A549 treated with CpdA at 1 μM for 4 hours (cell line): Measurements from ENCODE around the gene RPL19. TPM values are rescaled to one million over a fixed set of nuclear protein-coding genes. Genes with fewer than 3 reads are reported as not detected.

Experiments
- total RNA-seq: library from RNA; stranded (reverse); fragments of 200-300 nt; extraction: Qiagen RNA extraction; gene quantifications from 5 replicates; pipeline ENCODE4 v1.2.3, GENCODE V29; 2022; ENCODE audit warnings: low read depth

The RPL19 gene
- 3,811 to 4,308 TPM (median 4,036 TPM) in 5 replicates for total RNA-seq

DNA sequence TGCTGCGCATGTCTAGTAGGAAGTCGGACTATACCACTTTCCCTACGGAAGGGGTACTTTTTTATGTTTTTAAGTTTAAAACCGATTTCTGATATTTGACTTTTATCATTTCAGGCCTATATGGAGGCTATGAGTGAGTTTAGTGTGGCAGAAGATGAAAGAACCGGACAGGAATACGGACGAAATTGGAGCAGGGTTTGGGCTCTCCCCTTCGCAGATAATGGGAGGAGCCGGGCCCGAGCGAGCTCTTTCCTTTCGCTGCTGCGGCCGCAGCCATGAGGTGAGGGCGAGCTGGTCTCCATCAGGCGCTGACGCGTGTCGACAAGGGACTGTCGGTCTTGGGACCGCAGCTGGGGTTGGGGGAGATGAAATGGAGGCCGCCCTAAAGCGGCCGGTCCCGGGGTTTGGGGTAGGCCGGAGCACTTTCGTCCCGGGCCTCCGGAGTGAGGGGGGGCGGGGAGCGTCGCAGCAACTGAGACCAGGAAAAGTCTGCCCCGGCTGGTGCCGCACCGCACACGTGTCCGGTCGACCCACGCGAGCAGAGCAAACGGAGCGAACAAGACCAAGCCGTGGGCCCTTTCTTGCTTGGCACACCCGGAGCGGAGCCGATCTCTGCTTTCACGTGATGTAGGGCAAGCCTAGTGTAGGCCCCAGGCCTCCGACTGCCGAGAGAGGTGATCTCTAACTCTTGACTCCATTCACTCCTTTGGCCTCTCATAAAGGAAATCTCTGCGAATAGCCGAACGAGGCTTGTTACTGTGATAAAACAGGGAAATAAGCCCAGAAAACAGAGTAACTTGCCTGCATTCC lies at the start of gene RPL19:
TSS of gene RPL19 (plus strand) at position 214 of the 810 bp plus-strand sequence. CDS start at position 276, 62 bp downstream.

DNA sequence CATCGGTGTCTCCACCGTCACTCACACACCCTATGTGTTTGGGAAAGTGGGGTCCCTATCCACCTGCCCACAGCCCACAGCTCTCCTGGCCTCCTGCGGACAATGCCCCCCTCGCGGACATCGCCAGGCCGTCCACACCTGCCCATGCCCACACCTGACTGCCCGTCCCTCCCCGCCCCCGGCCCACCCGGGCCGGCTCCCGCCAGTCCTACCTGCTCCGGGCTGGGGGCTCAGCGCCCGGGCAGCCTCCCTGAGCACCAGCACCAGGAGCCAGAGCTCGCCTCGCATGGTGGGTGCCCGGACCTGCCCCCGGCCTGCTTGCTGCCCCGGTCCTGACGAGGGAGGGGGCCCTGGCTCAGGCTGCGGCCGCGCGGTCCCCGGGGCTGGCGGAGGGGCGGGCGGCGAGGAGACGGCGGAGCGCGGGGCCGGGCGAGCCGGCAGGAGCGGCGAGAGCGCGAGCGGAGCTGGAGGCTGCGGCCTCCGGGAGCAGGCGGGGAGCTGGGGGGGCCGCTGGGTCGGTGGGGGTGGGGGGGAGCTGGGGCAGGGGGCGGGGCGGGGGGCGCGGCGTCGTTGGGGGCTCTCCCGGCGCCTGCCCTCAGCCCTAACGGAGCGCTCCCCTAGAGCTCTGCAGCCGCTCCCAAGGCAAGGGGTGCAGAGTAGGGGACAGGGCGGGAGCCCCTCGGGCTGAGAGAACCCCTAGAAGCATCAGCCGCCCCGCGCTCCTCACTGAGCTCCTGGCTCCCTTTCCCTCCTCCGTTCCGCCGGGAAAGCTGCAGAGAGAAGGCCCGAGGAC lies 48.7 kb upstream of the RPL19 start, which contains the start of gene PLXDC1:
TSS of gene PLXDC1 (minus strand) at position 488 of the 793 bp plus-strand sequence. CDS start at position 288, 200 bp downstream.

DNA sequence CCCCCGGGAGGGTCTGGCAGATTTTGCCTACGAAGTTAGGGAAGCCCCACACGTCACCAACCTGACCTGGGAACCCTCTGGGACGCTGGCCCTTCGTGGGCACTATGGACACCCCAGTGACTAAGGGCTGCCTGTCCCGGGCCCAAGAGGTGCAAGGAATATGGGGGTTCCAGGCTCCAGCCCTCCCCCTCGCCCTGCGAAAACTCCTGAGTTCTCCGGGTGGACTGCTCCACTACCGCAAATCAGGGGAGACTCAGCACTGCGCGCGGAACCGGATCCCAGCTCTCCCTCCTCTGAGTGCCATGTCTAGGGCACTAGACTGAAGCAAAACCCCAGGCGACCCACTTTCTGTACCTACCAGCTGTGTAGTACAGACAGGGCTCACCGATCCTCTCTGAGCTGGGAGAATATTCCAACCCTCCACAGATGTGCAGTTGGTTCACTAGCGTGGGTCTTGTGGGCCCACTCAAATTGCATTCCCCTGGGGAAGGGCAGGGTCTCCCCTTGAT lies 34.2 kb upstream of the RPL19 start, which contains the start of gene ARL5C:
TSS of gene ARL5C (minus strand) at position 321 of the 509 bp plus-strand sequence. CDS start 401 bp downstream, outside the sequence.

DNA sequence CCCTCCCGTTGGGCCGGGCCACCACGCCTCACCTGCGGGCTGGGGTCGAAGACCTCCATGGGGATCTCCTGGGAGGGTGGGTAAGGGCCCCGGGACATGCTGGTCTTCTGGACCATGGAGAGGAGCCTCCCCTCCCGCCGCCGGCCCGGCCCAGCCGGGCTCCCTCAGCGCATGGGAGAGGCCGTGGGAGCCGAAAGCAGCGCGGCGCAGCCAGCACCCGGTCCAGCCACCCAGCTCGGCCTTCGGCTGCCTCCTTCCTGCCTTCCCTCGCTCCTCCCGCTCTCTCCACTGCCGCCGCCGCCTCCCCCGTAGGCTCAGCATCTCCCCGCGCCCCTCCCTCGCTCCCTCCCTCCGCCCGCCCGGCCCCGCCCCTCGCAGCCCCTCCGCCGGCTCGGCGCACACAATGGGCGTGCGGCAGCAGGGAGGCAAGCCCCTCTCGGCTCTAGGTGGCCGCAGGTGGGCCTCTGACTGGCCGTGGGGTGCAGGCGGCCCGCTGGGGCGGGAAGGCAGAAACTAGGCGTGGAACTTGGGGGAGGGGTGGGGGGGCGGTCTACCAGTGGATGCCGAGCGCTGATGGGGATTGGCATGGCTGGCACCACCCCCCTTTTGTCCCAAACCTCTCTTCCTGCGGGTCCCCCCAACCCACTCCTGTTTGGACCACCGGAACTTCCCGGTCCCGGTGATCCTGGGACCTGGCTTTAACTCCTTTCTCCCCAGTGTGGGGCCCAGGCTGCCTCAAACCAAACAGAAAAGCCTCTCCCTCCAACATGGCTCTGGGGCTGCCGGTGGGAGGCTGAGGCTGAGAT lies 2.5 kb upstream of the RPL19 start, which contains the start of gene CACNB1:
TSS of gene CACNB1 (minus strand) at position 290 of the 806 bp plus-strand sequence. CDS start at position 116, 174 bp downstream.

DNA sequence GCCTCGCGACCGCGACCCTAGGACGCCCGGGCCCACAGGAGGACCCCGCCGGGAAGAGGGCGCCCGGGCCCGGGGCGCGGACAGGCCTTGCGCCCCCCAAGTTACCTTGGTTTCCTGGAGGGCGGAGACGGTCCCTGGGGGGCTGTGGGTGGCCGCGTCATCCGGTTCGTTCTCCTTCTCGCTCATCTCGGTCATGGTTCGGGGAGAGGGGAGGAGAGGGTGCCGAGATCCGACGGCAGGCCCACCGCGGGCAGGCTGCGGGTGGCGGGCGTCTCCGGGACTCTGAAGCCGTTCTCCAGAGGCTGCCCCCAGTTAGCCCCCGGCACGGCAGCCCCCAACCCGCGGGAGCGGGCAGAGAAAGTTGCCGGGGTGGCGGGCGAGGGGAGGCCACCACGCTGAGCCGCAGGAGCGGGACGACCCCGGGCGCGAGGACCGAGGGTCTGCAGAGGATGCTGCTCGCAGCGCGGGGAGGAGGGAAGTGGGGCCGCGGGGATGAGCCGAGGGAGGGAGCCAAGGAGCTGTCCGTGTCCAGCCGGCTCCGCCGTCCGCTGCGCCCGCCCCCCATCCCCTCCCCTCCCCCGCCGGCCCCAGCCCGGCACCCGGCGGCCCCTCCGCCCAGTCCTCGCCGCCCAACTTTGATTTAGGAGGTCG lies 25.4 kb downstream of the RPL19 start, which contains the start of gene STAC2:
TSS of gene STAC2 (minus strand) at position 638 of the 651 bp plus-strand sequence. CDS start at position 195, 443 bp downstream.

Other genes starting within 250 kb of the RPL19 start
- gene FBXO47, start 232.9 kb upstream of the RPL19 start, total RNA-seq = not detected in 5 replicates
- gene PLXDC1, start 48.6 kb upstream of the RPL19 start, total RNA-seq = 0.13 to 0.20 TPM (median 0.15 TPM) in 5 replicates
- gene ARL5C, start 34.1 kb upstream of the RPL19 start, total RNA-seq = not detected in 5 replicates
- gene CACNB1, start 2.6 kb upstream of the RPL19 start, total RNA-seq = 4.9 to 6.3 TPM (median 5.2 TPM) in 5 replicates
- 0.13 to 0.17 TPM (median 0.14 TPM) in 5 replicates for gene STAC2, start 25.7 kb downstream of the RPL19 start, total RNA-seq
- 7.5 to 9.4 TPM (median 8.7 TPM) in 5 replicates for gene FBXL20, start 201.3 kb downstream of the RPL19 start, total RNA-seq